GM21381 (cell line): Measurements from ENCODE around the gene SLC29A3.

ENCODE experiments used
- ATAC-seq: cut with Tn5 transposase; IDR thresholded peaks from one replicate; pipeline ENCODE4 v1.9.1; 2021; ENCODE audit warnings: mild to moderate bottlenecking, moderate library complexity; ENCODE audit not compliant: unreplicated experiment

The SLC29A3 gene

DNA sequence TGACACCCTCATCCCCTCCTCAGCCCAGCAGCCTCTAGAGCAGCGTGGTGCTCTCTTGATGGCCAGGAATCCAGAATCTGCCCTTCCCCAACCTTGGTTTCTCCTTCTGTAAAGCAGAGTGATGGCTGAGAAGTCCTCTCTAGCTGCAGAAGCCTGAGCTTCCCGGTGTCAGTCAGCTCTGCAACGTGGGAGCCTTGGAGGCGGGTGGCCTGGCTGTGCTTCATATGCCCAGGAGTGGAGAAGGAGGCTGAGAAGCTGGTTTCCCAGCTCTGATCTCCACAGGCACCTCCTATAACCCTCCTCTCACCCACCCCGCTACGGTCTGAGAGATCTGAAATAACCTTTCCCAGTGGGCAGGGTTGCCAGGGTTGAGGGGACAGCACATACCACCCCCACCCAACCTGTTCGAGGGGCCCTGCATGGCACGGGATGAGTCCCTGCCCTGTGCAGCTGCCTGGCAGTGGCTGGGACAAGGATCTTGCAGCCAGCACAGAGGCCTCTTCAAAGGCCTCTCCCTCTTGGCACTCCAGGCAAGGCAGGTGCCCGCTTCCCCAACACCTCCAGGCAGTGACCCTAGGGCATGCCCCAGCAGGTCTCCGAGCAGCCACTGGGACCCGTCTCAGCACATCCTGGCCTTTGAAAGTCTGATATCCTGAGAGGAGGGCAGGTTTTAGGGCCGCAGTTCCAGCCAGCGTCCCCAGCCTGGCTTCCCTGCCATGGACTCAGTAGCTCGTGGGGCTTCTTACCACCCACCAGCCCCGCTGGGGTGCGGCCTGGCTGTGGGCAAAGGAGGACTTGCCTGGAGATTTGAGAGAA is 18.3 kb upstream of the SLC29A3 start:
- ATAC-seq, result no peak

DNA sequence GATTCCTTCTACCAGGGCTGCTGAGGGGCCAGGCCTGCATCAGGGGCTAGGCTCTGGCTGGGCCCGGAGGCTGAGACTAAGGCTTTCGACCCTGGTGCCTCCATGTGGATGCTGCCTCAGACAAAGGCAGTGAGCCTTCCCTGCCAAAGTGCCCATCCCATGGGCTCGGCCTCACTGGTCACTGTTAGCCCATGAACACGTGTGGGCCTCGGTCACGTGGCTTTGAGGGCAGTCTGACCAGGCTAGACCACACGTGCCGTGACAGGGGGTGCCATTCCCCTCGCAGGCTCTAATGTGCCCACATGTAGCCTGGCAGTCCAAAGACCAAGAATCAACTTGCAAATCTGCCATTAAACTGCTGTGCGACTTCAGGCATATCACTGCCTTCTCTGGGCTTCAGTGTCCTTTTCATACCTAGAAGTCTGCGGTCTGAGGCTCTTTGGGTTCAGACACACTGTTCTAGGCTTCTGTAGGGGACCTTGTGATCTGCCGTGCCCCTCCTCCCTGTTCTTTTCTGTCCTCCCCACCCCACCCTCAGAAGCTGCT is 17.6 kb upstream of the SLC29A3 start:
- ATAC-seq, result no peak

GRCh38 chr10:71302451-71302850 is 16.6 kb upstream of the SLC29A3 start:
- no peak for ATAC-seq

- no peak for ATAC-seq
Measured at GRCh38 chr10:71302874-71303568, 16.0 kb upstream of the SLC29A3 start.

DNA sequence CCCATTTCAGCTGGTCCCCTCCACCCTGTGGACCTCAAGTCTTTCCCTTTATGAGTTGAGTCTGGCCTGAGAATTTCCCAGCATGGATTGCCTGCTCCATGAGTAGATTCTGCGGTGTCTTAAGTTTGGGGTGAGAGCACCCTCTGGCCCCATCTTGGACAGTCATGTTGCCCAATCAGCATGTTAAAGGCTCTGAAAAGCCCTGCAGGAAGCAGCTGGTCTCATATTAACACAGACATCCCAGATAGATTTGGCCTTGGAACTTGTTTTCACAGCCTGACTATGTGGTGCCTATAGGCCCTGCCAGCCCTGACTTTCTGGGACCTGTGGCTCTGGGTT is 15.5 kb upstream of the SLC29A3 start:
- ATAC-seq, result no peak

DNA sequence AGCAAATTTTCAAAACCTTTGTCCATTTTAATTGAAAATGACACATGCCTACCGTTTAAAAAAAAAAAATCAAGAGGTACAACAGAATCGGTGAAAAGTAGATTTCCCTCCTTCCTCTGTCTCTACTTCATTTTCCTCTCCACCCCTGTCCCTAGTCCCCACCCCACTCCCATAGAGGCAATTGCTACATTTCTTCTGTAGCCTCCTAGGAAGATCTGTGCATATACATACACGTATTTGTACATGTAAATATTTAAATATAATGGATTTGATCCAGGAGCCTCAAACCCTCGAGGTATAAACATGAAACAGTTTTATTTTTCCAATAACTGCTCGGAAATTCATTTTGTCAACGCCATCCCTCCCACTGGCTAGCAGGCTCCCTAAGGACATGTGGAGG is 14.1 kb upstream of the SLC29A3 start:
- ATAC-seq, result no peak

GRCh38 chr10:71306979-71307378 is 12.1 kb upstream of the SLC29A3 start:
- no peak for ATAC-seq

GRCh38 chr10:71307469-71308085 is 11.5 kb upstream of the SLC29A3 start:
- ATAC-seq, result no peak

DNA sequence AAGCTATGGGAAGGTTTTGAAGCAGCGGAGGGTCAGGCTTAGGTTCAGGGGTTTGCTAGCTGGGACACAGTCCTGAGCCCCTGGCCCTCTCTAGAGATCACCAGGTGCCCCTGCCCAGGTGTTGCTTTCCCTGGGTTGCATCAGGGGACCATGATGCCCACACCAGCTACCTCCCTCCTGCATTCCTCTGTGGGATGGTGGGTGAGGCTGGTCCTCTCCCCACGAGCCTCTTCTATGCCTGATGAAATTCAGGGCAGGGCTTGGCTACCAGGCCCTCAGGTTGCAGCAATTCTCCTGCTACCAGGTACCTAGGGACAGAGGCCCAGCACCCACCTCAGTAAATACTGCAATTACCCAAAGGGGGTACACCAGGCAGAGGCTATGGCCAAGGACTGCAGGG is 10.8 kb upstream of the SLC29A3 start:
- no peak for ATAC-seq

DNA sequence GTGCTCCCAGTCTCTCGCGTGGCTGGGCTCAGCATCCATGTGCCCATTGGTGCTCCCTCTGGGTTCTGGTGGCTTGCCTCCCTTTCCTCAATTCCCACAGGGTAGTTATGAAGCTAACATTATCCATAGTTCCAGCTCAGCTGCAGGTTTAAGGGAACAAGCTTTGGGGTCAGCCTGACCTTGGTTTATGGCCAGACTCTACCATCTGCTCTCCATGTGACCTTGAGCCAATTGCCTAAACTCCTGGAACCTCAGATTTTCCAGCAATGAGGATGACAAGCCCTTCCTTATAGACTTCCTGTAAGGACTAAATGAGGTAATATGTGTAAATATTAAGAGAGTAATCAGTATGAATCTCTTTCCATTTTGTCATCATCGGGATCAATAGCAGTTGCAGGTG is 10.1 kb upstream of the SLC29A3 start:
- ATAC-seq, result no peak

GRCh38 chr10:71309919-71310318 is 9.1 kb upstream of the SLC29A3 start:
- no peak for ATAC-seq

DNA sequence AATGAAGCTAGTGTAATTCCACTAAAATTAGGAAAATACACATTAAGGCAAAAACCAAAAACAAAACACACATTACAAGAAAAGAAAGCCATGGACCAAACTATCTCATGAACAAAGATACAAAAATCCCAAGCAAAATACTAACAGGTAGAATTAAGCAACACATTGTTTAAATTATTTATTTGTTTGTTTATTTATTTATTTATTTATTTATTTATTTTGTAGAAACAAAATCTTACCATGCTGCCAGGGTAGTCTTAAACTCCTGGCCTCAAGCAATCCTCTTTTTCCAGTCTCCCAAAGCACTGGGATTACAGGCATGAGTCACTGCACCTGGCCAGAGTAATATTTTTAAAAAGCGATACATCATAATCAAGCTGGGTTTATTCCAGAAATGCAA is 6.8 kb upstream of the SLC29A3 start:
- ATAC-seq, result no peak

DNA sequence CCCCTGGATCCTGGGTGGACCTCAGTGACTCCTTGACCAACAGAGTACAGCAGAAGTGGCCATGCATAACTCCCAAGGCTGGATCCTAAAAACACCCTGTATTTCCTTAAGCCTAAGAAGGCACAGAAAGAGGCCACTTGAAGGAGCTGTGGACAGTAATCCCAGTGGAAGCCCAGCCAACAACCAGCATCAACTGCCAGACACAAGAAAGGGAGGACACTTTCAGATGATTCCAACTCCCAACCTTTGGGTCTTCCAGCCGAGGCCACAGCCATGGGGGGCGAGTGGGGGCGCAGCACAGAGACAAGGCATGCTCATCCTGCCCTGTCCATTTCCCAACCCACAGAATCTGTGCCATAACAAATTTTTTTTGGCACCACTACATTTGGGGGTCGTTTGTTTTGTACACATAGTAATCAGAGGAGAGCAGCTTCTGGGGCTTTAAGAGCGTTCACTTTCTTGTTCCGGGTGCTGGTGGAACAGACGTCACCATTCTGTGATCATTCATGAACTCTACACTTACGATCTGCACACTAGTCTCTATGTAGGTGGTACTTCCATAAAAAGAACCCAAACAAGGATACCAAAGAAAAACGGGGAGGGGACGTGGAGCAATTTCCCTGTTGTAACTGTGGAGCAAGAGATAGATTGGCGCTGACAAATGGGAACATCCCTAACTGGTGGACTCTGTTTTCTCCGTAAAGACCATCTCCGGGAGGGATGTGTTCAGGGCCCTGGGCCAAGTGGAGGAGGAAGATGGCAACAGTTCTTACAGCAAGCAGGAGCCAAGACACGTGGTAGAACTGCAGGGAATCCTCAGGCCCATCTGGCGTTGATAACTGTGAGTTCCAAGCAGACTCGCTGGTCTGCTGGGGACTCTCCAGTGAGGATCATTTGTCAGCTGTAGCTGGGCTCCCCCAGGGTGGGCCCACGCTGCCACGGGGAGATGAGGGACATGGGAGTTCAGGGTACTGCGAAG is 6.0 kb upstream of the SLC29A3 start:
- no peak for ATAC-seq

DNA sequence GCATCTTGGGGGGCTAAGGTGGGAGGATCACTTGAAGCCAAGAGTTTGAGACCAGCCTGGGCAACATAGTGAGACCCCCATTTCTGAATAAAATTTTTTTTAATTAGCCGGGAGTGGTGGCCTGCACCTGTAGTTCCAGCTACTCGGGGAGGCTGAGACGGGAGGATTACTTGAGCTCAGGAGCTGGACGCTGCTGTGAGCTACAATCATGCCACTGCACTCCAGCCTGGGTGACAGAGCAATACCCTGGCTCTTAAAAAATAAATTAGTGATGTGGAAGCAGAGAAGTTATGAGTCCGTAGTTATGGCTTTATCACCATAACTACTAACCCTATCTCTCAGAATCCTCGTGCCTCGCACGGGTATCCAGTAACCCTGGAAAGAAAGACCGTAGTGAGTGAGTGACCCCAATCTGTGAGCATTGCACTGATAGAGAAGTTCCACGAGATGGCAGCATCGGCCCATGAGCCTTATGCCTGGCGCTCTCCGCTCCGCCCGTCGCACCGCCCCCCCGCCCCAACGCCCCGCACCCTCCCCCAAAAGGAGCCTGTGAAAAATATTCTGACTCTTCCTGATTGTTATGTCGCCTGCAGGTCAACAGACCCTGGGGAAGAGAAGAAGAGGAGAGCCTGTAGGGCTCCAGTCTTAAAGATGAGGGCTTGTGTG is 4.9 kb upstream of the SLC29A3 start:
- no peak for ATAC-seq

- ATAC-seq, result no peak
Measured at GRCh38 chr10:71314694-71315225, 4.3 kb upstream of the SLC29A3 start.

DNA sequence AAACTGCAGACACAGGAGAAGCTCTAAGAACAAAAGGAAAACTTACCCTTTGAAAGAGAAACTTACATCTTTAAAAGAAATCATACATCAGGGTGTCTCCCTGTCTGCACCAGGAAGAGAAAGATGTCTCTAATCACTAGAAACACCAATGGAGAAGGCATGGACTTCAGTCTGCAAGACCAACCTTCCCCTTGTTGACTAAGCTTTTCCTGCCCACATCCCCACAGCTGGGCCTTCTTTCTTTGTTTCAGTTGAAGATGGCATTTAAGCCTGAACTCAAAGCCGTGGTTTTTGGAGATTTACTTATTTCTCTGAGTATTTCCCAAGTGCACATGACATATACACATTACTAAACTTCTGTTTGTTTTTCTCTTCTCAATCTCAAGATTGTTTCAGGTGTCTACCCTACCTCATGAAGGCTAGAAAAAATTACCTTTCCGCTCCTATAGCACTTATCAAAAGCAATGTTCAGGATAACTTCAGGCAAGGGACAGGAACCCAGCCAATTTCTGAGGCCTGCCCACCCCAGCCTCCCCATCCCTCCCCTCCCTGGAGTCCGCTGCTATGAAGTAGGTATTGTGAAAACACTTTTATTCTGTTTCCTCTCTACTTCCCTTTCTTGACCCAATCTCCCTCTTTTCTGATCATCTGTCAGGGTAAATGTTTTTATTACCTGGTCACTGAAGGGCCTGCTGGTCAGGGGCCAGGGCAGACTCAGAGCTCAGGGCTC is 2.8 kb upstream of the SLC29A3 start:
- no peak for ATAC-seq

DNA sequence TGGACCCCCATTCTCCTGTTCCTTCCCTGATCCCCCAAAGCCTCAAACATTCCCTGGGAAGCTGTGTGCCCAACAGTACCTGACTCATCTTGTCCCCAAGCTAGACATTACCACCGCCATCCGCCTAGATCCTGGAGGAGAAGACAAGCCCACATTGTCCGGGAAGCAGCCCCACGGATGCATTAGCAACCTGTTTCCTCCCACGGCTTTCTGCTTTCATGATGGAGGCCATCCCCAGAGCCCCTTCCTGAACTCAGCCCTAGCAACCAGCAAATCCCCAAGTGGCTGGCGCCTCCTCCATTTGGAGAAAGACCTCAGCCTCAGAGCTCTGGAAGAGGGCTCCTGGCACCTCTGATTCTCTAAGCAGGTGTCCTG is 2.3 kb upstream of the SLC29A3 start:
- ATAC-seq, result no peak

GRCh38 chr10:71317739-71318138 is 1.3 kb upstream of the SLC29A3 start:
- ATAC-seq, result no peak

DNA sequence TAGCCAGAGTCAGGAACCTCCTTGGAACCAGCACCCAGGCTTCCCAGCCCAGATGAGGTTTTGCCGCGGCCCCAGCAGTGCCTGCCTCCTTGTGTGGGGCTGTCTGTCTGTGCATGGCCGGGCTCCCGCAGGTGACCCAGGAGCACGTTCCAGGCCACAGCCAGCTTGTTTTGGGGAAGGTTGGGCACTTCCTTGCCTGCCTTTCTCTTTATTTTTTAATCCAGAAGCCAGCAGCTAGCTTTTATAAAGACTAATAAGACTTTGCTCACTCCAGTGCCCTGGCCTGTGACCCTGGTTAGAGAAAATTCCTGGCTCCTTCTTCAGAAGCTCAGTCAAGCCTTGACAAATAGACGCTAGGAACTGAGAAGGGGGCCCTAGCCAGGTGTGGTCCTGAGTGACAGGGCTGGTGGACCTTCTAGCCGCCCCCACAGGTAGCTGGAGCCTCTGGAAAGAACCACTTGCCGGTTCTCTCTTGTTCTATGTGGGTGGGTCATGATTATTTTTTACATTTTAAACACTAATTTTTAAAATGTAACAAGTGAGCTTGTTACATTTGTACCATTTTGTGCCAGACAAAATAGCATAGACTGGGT is 837 bp downstream of the SLC29A3 start:
- no peak for ATAC-seq
